Prostate gland (tissue), 2 donors: ENCODE data around the gene ZMYND8.

Experiments
- CTCF ChIP-seq, 4 experiments: fragments of 200-600 bp in 2 of 4; fragments of 450-650 bp in 2 of 4; sonication (generic) in 2 of 4; IDR thresholded peaks; 1 replicate in 3 of 4; 2 replicates in 1 of 4; pipeline ENCODE4 v1.5.1; 2016 to 2019; ENCODE audit warnings: antibody characterized with exemption in 4 of 4, mild to moderate bottlenecking in 2 of 4, moderate library complexity in 2 of 4
- POLR2A ChIP-seq: fragments of 450-650 bp; IDR thresholded peaks from one replicate; pipeline ENCODE4 v1.6.1; 2016; ENCODE audit warnings: antibody characterized with exemption, mild to moderate bottlenecking

- TF ChIP-seq CTCF (IDR thresholded peaks at IDR 0.05), result no peak
- no peak for TF ChIP-seq POLR2A
Observed at GRCh38 chr20:47280228-47280627, 76.3 kb downstream of the ZMYND8 start.
